WTC11 (cell line): ENCODE data around the gene LHFPL2. TPM values are rescaled to one million over a fixed set of nuclear protein-coding genes. Genes with fewer than 3 reads are reported as not detected.

Source experiments
- ATAC-seq: fragments of 200-7000 bp; cut with Tn5 transposase; 2 replicates; pipeline ENCODE4 v1.10.0; 2021; ENCODE audit warnings: mild to moderate bottlenecking, moderate library complexity
- CTCF ChIA-PET: fragments of 300-600 bp; sonication (Branson Sonifier 250); formaldehyde crosslinking; loops from one replicate; lab custom pipeline; 2021; ENCODE audit warnings: antibody characterized with exemption; lab: Charles Lee
- POLR2A ChIA-PET: fragments of 350-600 bp; sonication (Branson Sonifier 250); formaldehyde crosslinking; loops from one replicate; lab custom pipeline; 2021; ENCODE audit warnings: antibody characterized with exemption; lab: Charles Lee
- DNase-seq: peaks from one replicate; pipeline ENCODE4 v3.0.0; 2021; ENCODE audit warnings: low spot score
- H3K27ac Mint-ChIP-seq: 2 replicates; pipeline ENCODE4 v1.8.0; 2021; ENCODE audit warnings: mixed read lengths
- H3K27me3 Mint-ChIP-seq: 2 replicates; pipeline ENCODE4 v1.8.0; 2021; ENCODE audit warnings: low read depth, mild to moderate bottlenecking, moderate library complexity, mixed read lengths
- H3K36me3 Mint-ChIP-seq: 2 replicates; pipeline ENCODE4 v1.8.0; 2021; ENCODE audit warnings: mixed read lengths
- H3K4me1 Mint-ChIP-seq: 2 replicates; pipeline ENCODE4 v1.8.0; 2022; ENCODE audit warnings: mixed read lengths
- H3K4me3 Mint-ChIP-seq: 2 replicates; pipeline ENCODE4 v1.8.0; 2021; ENCODE audit warnings: mild to moderate bottlenecking, moderate library complexity, mixed read lengths
- H3K9me3 Mint-ChIP-seq: 2 replicates; pipeline ENCODE4 v1.8.0; 2021; ENCODE audit warnings: mixed read lengths
- ATF1 ChIP-seq: sonication (generic); formaldehyde crosslinking; IDR thresholded peaks from 2 replicates; pipeline ENCODE4 v1.8.1; 2023; ENCODE audit warnings: mild to moderate bottlenecking, moderate library complexity, missing genetic modification reagents
- ATF2 ChIP-seq: sonication (generic); formaldehyde crosslinking; IDR thresholded peaks from 2 replicates; pipeline ENCODE4 v1.8.1; 2022; ENCODE audit warnings: low read depth, missing genetic modification reagents, borderline replicate concordance
- ATF6 ChIP-seq: sonication (generic); formaldehyde crosslinking; IDR thresholded peaks from 2 replicates; pipeline ENCODE4 v1.8.1; 2023; ENCODE audit warnings: mild to moderate bottlenecking, missing genetic modification reagents
- CBFB ChIP-seq: sonication (generic); formaldehyde crosslinking; IDR thresholded peaks from 2 replicates; pipeline ENCODE4 v1.8.1; 2022; ENCODE audit warnings: mild to moderate bottlenecking, low read depth, missing genetic modification reagents
- CREB1 ChIP-seq: sonication (generic); formaldehyde crosslinking; IDR thresholded peaks from 2 replicates; pipeline ENCODE4 v1.8.0; 2023; ENCODE audit warnings: mild to moderate bottlenecking, missing genetic modification reagents
- EMX1 ChIP-seq: fragments of 250-450 bp; sonication (Bioruptor Pico); IDR thresholded peaks from 2 replicates; pipeline ENCODE4 v1.8.0; 2021; ENCODE audit warnings: mild to moderate bottlenecking
- FOXJ3 ChIP-seq: sonication (generic); formaldehyde crosslinking; IDR thresholded peaks from 2 replicates; pipeline ENCODE4 v1.9.0; 2021; ENCODE audit warnings: missing genetic modification reagents, mild to moderate bottlenecking, borderline replicate concordance
- GRHL2 ChIP-seq: fragments of 250-450 bp; sonication (Bioruptor Pico); IDR thresholded peaks from 2 replicates; pipeline ENCODE4 v1.8.0; 2022; ENCODE audit warnings: mild to moderate bottlenecking, moderate library complexity; ENCODE audit not compliant: insufficient replicate concordance, severe bottlenecking
- JUN ChIP-seq: sonication (generic); formaldehyde crosslinking; IDR thresholded peaks from 2 replicates; pipeline ENCODE4 v1.8.0; 2023; ENCODE audit warnings: mild to moderate bottlenecking, missing genetic modification reagents
- MXD4 ChIP-seq: fragments of 250-450 bp; sonication (Bioruptor Pico); IDR thresholded peaks from 2 replicates; pipeline ENCODE4 v1.8.0; 2021; ENCODE audit warnings: mild to moderate bottlenecking, moderate library complexity, borderline replicate concordance
- MYBL2 ChIP-seq: sonication (generic); formaldehyde crosslinking; IDR thresholded peaks from 2 replicates; pipeline ENCODE4 v1.8.1; 2023; ENCODE audit warnings: mild to moderate bottlenecking, moderate library complexity, missing genetic modification reagents
- NFE2L1 ChIP-seq: sonication (generic); formaldehyde crosslinking; IDR thresholded peaks from 2 replicates; pipeline ENCODE4 v1.8.1; 2023; ENCODE audit warnings: missing genetic modification reagents
- NR1H2 ChIP-seq: sonication (generic); formaldehyde crosslinking; IDR thresholded peaks from 2 replicates; pipeline ENCODE4 v1.9.0; 2021; ENCODE audit warnings: mild to moderate bottlenecking, moderate library complexity, missing genetic modification reagents
- RELA ChIP-seq: sonication (generic); formaldehyde crosslinking; IDR thresholded peaks from 2 replicates; pipeline ENCODE4 v1.8.1; 2022; ENCODE audit warnings: missing genetic modification reagents, mild to moderate bottlenecking, borderline replicate concordance
- SP1 ChIP-seq: sonication (generic); formaldehyde crosslinking; conservative IDR thresholded peaks from 2 replicates; pipeline ENCODE4 v1.8.1; 2022; ENCODE audit warnings: missing genetic modification reagents
- ZNF138 ChIP-seq: sonication (generic); formaldehyde crosslinking; conservative IDR thresholded peaks from 2 replicates; pipeline ENCODE4 v1.8.1; 2022; ENCODE audit warnings: mild to moderate bottlenecking, moderate library complexity, missing genetic modification reagents
- total RNA-seq: library from RNA; stranded (reverse); gene quantifications from 3 replicates; pipeline ENCODE4 v1.2.3, GENCODE V29; 2021
- TF ChIP-seq, protein P1 (sequence below): sonication (generic); formaldehyde crosslinking; IDR thresholded peaks from 2 replicates; pipeline ENCODE4 v1.8.0; 2023; ENCODE audit warnings: mild to moderate bottlenecking, missing genetic modification reagents
- TF ChIP-seq, protein P2 (sequence below): sonication (generic); formaldehyde crosslinking; IDR thresholded peaks from 2 replicates; pipeline ENCODE4 v1.8.0; 2023; ENCODE audit warnings: missing genetic modification reagents, mild to moderate bottlenecking, borderline replicate concordance
- TF ChIP-seq, protein P3 (sequence below): sonication (generic); formaldehyde crosslinking; IDR thresholded peaks from 2 replicates; pipeline ENCODE4 v1.8.1; 2023; ENCODE audit warnings: mild to moderate bottlenecking, missing genetic modification reagents
- TF ChIP-seq, protein P4 (sequence below): sonication (generic); formaldehyde crosslinking; conservative IDR thresholded peaks from 2 replicates; pipeline ENCODE4 v1.8.1; 2022; ENCODE audit warnings: mild to moderate bottlenecking, missing genetic modification reagents

LHFPL2 gene
- total RNA-seq, 1 experiment from 2014 or later, result 40.6 TPM

- TF ChIP-seq, protein P1, sequence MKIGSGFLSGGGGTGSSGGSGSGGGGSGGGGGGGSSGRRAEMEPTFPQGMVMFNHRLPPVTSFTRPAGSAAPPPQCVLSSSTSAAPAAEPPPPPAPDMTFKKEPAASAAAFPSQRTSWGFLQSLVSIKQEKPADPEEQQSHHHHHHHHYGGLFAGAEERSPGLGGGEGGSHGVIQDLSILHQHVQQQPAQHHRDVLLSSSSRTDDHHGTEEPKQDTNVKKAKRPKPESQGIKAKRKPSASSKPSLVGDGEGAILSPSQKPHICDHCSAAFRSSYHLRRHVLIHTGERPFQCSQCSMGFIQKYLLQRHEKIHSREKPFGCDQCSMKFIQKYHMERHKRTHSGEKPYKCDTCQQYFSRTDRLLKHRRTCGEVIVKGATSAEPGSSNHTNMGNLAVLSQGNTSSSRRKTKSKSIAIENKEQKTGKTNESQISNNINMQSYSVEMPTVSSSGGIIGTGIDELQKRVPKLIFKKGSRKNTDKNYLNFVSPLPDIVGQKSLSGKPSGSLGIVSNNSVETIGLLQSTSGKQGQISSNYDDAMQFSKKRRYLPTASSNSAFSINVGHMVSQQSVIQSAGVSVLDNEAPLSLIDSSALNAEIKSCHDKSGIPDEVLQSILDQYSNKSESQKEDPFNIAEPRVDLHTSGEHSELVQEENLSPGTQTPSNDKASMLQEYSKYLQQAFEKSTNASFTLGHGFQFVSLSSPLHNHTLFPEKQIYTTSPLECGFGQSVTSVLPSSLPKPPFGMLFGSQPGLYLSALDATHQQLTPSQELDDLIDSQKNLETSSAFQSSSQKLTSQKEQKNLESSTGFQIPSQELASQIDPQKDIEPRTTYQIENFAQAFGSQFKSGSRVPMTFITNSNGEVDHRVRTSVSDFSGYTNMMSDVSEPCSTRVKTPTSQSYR (CRISPR knock-in tag), result no peak
- TF ChIP-seq RELA (CRISPR knock-in tag) (no peak), MYBL2 (no peak), CBFB (no peak), FOXJ3 (CRISPR knock-in tag) (no peak)
- TF ChIP-seq, protein P2, sequence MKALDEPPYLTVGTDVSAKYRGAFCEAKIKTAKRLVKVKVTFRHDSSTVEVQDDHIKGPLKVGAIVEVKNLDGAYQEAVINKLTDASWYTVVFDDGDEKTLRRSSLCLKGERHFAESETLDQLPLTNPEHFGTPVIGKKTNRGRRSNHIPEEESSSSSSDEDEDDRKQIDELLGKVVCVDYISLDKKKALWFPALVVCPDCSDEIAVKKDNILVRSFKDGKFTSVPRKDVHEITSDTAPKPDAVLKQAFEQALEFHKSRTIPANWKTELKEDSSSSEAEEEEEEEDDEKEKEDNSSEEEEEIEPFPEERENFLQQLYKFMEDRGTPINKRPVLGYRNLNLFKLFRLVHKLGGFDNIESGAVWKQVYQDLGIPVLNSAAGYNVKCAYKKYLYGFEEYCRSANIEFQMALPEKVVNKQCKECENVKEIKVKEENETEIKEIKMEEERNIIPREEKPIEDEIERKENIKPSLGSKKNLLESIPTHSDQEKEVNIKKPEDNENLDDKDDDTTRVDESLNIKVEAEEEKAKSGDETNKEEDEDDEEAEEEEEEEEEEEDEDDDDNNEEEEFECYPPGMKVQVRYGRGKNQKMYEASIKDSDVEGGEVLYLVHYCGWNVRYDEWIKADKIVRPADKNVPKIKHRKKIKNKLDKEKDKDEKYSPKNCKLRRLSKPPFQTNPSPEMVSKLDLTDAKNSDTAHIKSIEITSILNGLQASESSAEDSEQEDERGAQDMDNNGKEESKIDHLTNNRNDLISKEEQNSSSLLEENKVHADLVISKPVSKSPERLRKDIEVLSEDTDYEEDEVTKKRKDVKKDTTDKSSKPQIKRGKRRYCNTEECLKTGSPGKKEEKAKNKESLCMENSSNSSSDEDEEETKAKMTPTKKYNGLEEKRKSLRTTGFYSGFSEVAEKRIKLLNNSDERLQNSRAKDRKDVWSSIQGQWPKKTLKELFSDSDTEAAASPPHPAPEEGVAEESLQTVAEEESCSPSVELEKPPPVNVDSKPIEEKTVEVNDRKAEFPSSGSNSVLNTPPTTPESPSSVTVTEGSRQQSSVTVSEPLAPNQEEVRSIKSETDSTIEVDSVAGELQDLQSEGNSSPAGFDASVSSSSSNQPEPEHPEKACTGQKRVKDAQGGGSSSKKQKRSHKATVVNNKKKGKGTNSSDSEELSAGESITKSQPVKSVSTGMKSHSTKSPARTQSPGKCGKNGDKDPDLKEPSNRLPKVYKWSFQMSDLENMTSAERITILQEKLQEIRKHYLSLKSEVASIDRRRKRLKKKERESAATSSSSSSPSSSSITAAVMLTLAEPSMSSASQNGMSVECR (CRISPR knock-in tag), result no peak
- TF ChIP-seq, protein P3, sequence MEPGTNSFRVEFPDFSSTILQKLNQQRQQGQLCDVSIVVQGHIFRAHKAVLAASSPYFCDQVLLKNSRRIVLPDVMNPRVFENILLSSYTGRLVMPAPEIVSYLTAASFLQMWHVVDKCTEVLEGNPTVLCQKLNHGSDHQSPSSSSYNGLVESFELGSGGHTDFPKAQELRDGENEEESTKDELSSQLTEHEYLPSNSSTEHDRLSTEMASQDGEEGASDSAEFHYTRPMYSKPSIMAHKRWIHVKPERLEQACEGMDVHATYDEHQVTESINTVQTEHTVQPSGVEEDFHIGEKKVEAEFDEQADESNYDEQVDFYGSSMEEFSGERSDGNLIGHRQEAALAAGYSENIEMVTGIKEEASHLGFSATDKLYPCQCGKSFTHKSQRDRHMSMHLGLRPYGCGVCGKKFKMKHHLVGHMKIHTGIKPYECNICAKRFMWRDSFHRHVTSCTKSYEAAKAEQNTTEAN, result no peak
Measured at GRCh38 chr5:78509145-78509865, 139.3 kb downstream of the LHFPL2 start (continued).

GRCh38 chr5:78508186-78508765 lies 140.3 kb downstream of the LHFPL2 start:
- POLR2A ChIA-PET, result no interaction called here
- no peaks in the 10 kb centered on the region for H3K9me3 Mint-ChIP-seq
- H3K4me3 Mint-ChIP-seq, result no peak overlapping the region
- TF ChIP-seq ATF1 (CRISPR knock-in tag) (no peak), JUN (CRISPR knock-in tag) (no peak), FOXJ3 (CRISPR knock-in tag) (no peak), SP1 (CRISPR knock-in tag) (no peak), EMX1 (CRISPR knock-in tag) (no peak), CREB1 (CRISPR knock-in tag) (no peak)
- peaks cover 69% of the 10 kb centered on the region for H3K4me1 Mint-ChIP-seq
- no peaks in the 10 kb centered on the region for H3K27me3 Mint-ChIP-seq
- DNase-seq (no peak), ATAC-seq (no peak)
- CTCF ChIA-PET, result interaction anchor here (1.0 to 4.3 kb wide), 3 partner anchors 25 to 391 kb away, joined by 3 to 19 read pairs (median 7); no protein-coding TSS in a partner anchor
- H3K36me3 Mint-ChIP-seq, result no peaks in the 10 kb centered on the region
- H3K27ac Mint-ChIP-seq, result no peak overlapping the region

DNA sequence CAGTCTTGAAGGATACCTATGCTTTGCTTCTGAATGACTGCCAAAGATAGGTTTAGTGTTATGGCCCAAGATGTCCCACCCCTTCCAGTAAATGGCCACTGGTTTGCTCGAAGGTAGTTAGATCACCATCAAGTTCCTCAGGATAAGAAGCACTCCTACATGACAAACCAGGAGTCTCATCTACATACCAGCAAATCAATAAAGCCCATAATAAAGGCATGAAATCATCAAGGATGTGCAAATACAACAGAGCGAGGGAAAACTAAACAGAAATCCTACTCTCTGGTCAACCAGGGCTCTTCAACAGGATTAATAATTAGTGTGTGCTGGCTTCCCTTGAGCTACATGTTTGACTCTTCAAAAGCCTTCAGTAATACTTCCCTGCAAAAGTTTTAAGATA lies 141.0 kb downstream of the LHFPL2 start:
- ATAC-seq, result no peak
- ChIA-PET POLR2A (no interaction called here), CTCF (interaction anchor here (2.0 kb wide), 1 partner anchor 392 kb away, joined by 7 read pairs; no protein-coding TSS in a partner anchor)
- H3K27me3 Mint-ChIP-seq, result no peaks in the 10 kb centered on the region
- H3K36me3 Mint-ChIP-seq, result no peaks in the 10 kb centered on the region
- no peak overlapping the region for H3K4me3 Mint-ChIP-seq
- no peak for DNase-seq
- no peaks in the 10 kb centered on the region for H3K9me3 Mint-ChIP-seq
- peaks cover 74% of the 10 kb centered on the region for H3K4me1 Mint-ChIP-seq
- H3K27ac Mint-ChIP-seq, result no peak overlapping the region
- TF ChIP-seq ATF2 (CRISPR knock-in tag) (no peak), NFE2L1 (no peak), SP1 (CRISPR knock-in tag) (no peak), ATF1 (CRISPR knock-in tag) (no peak), NR1H2 (no peak), MXD4 (CRISPR knock-in tag) (no peak), GRHL2 (CRISPR knock-in tag) (no peak), ATF6 (no peak), ZNF138 (CRISPR knock-in tag) (no peak)
- TF ChIP-seq, protein P4, sequence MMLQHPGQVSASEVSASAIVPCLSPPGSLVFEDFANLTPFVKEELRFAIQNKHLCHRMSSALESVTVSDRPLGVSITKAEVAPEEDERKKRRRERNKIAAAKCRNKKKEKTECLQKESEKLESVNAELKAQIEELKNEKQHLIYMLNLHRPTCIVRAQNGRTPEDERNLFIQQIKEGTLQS (CRISPR knock-in tag), result no peak
